HK-2 (cell line): ENCODE measurements around the gene KIFC3.

Experiments used
- DNase-seq: peaks from one replicate; pipeline ENCODE4 v3.0.0-alpha.2; 2018; ENCODE audit not compliant: unreplicated experiment

Gene KIFC3

DNA sequence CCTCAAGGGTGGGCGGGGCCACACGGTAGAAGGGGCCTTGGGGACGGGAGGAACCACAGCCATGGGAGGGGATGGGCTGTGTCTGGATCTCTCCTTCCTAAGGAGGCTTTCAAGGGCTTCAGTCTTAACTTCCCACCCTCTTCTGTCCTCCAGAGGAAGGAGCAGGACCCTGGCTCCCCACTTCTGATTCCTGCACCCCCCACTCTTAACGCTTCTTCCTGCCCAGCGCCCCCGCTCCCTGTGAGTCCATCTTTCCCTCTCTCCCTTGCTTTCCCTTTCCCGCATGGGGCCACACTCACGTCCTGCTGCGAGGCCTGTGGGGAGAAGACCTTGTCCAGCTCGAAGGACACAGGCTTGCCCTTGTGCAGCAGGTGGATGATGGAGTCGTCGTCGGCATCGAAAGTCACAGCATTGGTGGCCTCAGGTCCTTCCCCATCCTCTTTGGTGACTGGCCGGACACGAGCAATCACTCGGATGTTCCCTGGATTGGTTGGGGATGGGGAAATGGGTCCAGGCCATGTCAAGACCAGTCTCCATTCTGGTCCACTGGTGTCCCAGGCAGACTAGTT is 37.0 kb downstream of the KIFC3 start:
- DNase-seq: no peak

DNA sequence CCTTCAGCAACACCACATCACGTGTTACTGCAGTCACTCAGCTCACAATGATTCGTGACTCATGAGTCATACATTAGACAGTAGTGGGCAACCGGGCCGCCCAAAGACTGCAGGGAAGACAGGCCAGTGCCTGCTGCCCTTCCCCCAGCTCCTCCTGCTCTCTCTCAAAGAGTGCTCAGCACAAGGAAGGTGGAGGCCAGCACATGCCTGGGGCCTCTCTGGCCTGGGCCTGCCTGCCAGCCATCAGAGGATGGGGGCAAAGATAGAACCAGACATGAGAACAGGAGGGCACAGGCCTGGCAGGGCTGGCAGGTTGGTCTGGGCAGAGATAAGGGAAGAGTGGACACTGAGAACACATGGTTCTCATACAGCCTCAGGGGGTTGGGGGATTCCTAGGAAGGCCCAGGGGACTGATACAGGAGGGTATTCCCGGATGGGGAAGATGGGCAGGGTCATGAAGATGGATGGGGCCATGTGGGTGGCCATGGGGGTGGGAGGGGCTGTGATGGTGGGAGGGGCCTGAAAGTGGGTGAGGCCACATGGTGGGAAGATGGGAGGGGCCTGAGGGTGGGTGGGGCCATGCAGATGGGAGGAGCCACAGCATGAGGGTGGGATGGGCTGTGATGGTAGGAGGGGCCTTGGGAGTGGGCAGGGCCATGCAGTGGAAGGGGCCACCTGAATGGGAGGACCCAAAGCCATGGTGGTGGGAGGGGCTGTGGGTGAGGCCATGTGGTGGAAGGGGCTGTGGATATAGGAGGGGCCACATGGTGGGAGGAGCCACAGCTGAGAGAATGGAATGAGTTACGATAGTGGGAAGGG is 37.7 kb downstream of the KIFC3 start:
- peak; percentile 94 for DNase-seq

DNA sequence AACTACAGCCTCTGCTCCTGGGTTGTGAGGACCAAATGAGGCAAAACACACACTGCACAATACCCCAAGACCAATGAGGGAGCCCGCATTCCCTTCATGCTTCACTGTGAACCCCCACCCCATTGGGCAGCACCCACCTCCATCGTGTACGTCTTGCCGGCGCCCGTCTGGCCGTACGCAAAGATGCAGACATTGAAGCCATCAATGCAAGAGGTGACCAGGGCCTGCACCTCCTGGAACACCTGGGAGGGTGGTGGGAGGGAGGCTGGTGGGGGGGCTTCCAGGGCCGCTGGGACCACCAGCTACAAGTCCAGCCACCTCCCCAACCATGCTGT is 38.3 kb downstream of the KIFC3 start:
- DNase-seq: no peak

DNA sequence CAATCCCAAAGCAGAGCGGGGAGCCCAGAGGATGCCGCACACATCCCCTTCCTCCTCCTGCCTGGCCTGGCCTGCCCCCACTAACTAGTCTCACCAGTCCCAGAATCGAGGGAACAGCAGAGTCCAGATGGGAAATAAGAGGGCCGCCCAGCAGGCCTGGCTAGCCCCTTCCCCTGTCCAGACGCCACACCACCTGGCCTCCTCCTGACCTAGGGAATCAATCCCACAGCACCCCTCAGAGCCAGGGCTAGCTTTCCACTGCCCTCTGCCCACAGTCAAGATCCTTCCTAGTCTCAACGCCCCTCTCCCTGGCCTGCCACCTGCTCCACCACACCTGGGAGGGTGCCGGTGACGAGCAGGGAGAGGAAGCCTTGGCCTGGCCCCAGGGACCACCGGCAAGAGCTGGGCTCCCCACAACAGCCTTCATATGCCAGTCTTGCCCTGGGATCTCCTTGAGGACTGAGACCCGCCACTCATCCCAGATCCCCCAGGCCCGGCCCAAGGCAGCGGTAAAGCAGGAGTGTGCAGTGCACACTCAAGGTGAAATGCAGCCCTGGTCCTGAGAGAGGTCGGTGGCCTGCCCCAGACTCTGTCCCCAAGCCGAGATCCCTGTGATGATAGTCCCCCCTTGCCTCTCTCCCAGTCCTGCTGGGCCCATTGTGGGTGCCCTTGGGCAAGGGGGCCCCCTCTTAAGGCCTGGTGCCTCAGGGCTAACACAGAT is 38.8 kb downstream of the KIFC3 start:
- no peak for DNase-seq

DNA sequence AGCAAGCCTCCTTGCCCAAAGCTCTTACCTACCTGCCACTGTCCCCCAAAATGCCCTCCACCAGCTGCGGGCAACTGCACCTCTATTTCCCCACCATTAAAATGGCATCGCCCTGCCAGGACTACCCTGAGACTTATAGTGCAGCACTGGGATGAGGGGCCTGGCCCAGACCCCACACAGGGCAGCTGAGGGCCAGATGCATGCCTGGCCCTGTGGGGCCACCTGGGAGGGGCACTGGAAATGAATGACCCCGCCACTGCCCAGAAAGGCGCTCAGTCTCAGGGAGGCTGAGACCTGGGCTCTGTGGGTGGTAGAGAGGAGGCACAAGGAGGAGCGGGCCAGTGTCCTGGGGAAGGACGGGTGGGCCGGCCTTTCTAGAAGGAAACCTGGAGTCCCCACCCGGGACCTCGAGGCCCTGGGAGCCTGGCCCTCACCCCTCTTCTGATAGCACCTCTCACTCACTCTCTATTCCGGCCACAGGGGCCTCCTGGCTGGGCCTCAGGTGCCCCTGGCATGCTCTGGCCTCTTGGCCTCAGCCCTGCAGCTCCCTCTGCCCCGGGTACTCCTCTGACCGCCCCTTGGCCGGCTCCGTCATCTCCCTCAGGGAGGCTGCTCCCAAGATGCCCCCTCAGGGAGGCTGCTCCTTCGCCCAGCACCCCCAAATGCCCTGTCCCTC is 39.8 kb downstream of the KIFC3 start:
- no peak for DNase-seq

DNA sequence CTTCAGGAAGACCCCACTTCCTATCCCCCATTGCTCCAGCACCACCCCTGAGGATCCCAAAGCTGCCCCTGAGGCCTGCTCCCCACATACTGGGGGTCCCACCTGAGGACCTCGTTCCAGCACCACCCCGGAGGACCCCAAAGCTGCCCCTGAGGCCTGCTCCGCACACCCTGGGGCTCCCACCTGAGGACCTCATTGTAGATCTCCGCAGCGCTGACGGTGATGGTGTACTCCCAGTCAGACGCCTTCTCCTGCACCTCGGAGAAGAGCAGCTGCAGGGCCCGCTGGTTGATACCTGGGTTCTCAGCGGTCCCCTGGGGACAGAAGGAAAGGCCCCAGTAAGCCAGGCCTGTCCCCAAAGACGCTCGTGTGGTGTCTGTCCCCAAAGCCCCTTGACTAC is 40.3 kb downstream of the KIFC3 start:
- no peak for DNase-seq

DNA sequence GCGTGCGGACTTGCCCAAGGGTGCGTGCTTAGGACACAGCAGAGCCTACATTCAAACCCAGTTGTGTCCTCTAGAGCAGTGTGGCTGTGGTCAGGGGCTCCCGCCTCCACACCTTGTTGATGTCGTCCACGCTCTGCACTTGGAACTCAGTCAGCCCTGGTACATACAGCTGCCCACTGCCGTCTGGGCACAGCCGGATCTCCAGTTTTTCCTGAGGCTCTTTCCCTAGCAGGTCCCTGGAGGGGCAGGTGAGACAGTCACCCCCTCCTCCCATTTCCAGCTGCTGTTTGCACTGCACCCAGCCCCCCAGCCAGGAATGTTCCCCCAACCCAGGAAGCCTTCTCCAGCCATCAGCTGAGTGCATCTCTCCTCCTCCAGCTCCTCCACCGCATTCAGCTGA is 41.0 kb downstream of the KIFC3 start:
- DNase-seq: no peak

DNA sequence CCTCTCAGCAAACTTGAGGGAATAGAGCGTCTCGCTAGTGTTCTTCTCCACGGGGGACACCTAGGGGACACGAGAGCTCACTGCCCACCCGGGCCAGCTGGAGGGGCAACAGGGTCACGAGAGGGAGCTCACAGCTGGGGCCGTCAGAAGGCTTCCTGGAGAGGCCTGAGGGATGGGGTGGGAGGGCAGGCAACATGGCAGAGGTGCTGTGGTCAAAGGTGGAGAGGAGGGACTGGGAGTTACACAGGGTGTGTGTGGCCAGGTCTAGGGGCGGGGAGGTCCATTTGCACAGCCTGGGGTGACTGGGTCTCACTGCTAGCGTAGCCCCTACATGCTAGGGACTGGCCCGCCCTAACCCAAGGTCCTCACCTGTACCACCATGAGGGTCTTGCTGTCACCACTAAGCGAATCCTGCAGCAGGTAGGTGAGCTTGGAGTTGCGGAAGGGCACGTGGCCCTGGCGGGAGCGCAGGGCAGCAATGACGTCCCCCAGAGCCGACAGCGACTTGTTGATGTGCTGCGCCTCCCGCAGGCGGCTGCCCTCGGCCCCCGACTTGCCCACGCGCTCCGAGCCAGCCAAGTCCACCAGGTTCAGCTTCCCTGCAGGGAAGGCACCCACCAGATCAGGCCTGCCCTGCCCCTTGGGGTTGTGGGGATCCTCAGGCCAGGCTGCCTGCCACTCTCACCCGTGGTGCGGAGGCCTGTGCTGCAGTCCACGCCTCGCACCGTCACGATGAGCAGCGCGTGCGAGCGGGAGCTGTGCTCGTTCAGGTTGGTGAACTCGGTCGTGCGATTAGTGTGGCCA is 41.7 kb downstream of the KIFC3 start:
- DNase-seq: no peak

DNA sequence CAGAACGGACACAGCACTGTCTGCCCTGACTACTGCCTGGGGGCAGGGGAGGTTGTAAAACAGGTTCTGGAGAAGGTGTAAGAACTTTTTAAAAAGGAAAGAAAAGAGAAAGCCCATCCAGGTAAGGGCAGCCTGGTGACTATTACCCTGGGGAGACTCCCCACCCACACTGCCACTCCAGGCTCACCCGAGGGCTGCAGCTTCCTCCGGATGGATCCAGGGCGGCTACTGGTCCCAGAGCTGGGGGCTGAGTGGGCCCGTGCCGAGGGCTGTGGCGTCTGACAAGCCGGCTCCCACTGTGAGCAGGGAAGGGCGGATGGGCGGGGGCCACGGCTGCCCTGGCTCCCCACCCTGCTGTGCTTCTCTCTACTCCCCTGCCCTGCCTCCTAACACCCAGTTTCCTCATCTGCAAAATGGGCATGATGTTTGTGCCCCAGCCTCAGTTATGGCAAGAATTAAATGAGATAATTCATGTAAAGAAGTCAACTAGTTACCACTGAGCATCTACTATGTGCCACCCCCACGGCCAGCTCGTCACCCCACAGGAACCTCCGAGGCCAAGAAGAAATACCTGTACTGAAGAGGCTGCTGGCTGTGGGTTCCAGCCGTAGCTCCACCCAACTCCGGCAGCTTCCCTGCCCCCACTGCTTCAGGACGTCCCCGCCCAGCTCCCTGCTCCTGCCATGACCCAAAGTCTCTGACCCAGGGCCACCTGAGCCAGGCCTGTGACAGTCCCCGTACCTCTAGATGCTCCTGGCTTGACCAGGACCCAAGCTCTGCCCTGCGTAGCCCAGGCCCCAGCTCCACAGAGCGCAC is 42.5 kb downstream of the KIFC3 start:
- DNase-seq: no peak

DNA sequence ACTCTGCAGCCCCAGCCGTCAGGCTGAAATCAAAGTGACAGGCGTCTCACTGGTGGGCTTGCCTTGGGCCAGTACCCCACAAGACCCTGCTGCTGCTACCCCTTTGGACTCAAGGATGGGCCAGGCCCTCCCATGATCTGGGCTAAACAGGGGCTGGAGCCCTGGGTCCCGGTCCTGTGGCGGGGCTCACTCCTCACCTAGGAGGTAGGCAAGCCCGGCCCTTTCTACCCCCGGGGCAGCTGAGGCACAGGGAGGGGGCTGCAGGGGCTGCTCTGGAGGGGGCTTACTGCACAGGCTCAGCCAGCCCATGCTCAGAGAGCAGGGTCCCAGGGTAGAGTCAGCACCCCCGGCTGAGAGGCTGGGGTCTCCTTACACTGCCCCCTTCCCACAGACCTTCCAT is 43.2 kb downstream of the KIFC3 start:
- DNase-seq: no peak

DNA sequence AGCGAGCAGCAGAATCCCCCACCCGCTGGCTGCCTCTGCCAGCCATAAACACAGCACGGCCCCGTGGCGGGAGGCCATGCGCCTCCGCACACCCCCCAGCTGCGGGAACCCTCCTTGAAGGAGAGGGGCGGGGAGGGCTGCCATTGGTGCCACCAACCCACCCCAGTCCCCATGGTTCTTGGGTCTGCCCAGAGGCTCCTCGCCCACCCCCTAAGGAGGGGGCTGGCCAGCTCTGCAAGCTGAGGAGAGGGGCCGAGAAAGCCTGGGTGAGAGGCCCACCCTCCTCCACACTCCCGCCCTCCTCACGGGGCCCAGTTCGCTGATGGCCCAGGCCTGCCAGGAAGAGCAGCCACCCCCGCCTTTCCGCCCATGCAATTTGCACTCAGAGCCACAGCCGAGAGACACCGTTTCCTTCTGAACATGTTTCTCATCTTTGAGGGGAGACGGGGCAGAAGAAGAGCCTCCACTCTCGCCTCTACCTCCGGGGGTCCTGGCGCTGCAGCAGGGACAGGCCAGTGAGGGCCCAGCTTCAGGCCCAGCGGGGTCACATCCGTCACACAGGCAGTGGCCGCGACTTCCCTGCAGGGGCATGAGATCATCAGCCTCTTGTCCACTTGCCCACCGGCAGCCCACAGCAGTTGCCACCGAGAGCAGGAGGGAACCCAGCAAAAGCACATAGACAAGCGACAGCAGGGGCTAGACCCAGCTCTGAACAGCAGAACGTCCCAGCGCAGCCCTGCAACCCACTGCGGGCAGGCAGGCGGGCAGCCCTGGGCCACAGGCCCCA is 43.8 kb downstream of the KIFC3 start:
- DNase-seq: no peak

DNA sequence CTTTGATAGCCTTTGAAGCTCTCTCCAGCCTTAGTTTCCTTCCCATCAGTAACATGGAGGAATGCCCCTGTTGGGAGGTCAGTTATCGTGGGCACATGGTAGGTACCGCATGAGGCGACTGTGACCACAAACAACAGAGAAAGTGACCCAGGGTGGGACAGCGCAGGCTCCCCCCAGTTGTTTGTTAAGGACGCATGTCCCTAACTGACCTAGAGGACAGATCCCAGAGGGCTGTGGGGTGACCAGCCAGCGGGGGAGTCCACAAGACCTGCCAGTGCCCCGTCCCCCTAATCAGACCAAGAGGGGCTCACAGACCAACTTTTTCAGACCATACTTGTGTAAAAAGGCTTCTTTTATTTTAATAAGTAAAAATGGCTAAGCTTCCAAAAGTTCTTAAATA is 44.4 kb downstream of the KIFC3 start:
- no peak for DNase-seq

DNA sequence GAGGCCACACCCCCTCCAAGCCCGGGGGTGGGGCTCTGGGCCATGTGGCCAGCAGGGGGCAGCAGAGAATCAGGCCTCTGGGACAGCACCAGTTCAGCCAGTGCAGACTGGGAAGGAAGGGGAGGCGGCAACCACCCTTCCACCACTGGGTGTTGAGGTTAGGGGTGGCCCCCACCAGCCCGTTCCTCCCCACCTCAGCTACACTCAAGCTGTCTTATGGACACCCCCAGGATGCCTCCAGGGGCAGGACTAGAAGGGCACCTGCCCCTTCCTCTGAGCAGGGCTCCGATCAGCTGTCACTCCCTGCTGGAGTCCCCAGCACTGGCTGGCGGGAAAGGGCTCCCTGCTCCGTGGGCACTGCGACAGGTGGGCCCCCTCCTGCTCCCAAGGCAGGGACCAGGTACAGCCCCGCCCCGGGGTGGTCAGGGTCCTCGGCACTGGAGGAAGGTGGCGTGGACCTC is 44.9 kb downstream of the KIFC3 start:
- peak; percentile 94 for DNase-seq

DNA sequence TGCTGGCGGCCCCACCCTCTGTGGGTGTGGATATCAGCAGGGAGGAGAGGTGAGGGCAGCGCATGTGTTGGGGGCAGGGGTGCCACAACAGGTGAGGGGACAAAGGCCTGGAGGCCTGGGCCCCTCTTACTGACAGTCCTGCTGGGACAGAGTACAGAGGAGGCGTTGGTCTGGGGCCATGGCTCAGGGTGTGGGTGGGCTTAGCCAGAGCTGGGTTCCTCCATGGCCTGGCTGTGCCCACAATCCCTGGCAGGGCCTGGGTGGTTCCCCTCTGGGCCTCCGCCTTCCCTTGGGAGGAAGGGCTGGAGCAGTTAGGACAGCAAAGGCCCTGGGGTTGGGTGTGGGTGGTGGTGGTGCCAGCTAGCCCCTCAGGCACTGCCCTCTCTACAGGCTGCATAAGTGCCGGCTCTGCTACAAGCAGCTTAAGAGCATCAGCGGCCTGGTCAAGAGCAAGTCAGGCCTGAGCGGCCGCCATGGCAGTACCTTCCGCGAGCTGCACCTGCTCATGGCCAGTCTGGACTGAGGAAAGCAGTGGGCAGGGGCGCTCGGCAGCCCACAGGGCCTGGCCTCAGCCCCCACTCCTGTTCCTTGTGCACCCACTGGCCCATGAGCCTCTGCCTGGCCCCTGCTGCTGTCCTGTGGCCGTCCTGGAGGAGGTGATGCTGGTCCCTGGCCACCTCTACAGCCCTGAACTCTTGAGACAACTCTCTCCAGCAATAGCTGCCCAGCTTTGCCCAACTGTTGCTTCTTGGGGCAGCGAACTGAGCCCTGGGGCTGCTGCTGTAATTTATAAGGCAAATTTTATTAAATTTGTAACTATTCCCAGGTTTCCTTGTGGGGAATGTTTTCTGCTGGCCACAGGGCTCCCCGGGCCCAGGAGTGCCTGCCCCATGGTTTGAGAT is 45.6 kb downstream of the KIFC3 start:
- no peak for DNase-seq

DNA sequence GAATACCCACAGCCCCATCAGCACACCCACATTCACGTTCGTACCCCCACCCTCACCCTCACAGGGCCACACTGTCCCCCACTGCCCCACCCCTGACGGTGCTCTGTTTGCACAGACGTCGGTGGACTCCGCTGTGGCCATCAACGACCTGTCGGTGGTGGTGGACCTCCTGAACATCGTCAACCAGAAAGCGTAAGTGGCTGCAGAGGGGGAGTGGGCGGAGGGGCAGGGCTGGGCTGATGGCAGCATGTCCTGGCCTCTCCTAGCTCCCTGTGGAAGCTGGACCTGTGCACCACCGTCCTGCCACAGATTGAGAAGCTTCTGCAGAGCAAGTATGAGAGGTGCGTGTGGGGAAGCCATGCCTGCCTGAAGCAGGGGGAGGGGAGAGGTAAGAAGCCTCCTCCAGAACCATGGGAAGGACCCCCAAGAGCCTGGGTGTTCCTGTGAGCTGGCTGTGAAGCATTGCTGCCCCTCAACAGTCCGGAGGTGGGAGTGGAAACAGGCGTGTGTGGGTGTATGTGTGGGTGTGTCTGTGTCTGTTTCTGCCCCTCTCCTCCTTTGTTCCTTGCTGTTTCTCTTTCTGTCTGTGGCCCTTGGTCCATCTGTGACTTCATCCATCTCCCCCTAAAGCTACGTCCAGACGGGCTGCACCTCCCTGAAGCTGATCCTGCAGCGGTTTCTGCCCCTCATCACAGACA is 46.4 kb downstream of the KIFC3 start:
- no peak for DNase-seq

DNA sequence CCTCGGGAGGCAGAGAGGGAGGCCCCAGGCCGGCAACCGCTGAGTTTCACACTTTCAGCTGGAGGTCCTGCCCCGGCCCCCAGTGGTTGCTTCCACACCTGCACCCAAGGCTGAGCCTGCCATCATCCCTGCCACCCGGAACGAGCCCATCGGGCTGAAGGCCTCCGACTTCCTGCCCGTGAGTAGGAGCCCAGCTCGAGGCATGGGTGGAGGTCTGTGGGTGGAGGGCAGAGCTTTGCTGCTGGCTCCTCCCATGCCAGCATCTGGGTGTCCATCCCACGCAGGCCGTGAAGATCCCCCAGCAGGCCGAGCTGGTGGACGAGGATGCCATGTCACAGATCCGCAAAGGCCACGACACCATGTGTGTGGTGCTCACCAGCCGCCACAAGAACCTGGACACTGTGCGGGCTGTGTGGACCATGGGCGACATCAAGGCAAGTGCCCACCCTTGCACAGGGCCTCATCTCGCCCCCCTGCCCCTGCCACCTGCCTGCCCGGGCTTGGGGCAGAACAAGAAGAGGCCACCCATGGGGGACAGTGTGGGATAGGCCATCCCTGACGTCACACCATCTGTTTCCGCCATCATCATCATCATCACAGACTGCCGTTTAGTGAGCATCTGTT is 47.1 kb downstream of the KIFC3 start:
- no peak for DNase-seq

DNA sequence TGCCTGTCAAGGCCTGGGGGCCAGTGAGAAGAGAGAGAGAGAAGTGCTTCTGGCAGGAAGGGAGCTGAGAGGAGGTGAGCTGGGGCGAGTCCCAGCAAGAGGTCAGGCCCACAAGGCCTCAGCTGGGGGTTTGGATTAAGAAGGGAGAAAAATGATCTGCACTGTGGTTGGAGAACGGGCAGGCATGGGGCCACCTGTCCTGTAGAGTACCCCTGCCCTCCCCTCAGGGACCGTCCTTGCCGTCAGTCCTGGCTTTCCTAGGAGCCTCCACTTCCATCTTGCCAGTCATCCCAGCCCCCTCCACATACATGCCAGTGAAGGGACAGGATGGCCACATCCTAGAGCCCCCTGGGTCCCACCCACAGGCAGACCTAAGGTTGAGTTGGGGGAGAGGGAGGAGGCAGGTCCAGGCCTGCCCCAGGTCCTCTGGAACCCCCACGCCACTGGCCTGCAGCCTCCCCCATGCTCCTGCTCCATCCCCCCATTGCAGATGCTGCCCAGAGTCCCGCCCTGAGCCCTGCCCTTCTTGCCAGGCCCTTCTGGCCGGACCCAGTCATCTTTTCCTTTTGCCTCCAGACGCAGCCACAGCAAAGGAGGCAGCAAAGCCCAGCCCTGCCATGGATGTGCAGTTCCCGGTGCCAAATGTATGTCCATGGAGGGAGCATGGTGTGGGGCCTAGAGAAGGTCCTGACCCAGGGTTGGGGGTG is 47.8 kb downstream of the KIFC3 start:
- no peak for DNase-seq
